Measurements from ENCODE around the gene RNF138.
"Not testable (repeated sequence)": the region's sequence is repeated elsewhere in the genome, so short reads cannot be mapped to it uniquely, and the experiment has no call there.

The RNF138 gene

GRCh38 chr18:32091724-32092421, at the start of gene RNF138:
Gene RNF138, plus strand, starts transcription at chr18:32091874. Its CDS starts 903 bp downstream, at chr18:32092777.
- peak; percentile 90 for DNase-seq

GRCh38 chr18:32042337-32042736, 49.3 kb upstream of the RNF138 start:
- no peak for DNase-seq

- DNase-seq = peak; percentile 36
Observed at GRCh38 chr18:32048507-32049091, 43.1 kb upstream of the RNF138 start.

- peak; percentile 63 for DNase-seq
Observed at GRCh38 chr18:32049393-32050171, 42.1 kb upstream of the RNF138 start.

- no peak for DNase-seq
Observed at GRCh38 chr18:32056613-32057358, 34.9 kb upstream of the RNF138 start.

- no peak for DNase-seq
Observed at GRCh38 chr18:32057624-32058165, 34.0 kb upstream of the RNF138 start.

- DNase-seq = no peak
Observed at GRCh38 chr18:32060026-32060425, 31.6 kb upstream of the RNF138 start.

- no peak for DNase-seq
Observed at GRCh38 chr18:32067375-32068167, 24.1 kb upstream of the RNF138 start.

- peak; percentile 59 for DNase-seq
Observed at GRCh38 chr18:32072321-32072720, 19.4 kb upstream of the RNF138 start.

- no peak for DNase-seq
Observed at GRCh38 chr18:32074206-32074605, 17.5 kb upstream of the RNF138 start.

GRCh38 chr18:32078845-32079244, 12.8 kb upstream of the RNF138 start:
- no peak for DNase-seq

GRCh38 chr18:32081881-32082280, 9.8 kb upstream of the RNF138 start:
- DNase-seq = no peak

GRCh38 chr18:32083781-32084180, 7.9 kb upstream of the RNF138 start:
- DNase-seq = no peak

- DNase-seq = no peak
Observed at GRCh38 chr18:32086881-32087280, 4.8 kb upstream of the RNF138 start.

GRCh38 chr18:32090831-32091230, 843 bp upstream of the RNF138 start:
- not testable (repeated sequence) for DNase-seq

- no peak for DNase-seq
Observed at GRCh38 chr18:32091325-32091723, 350 bp upstream of the RNF138 start.

- peak; percentile 99 for DNase-seq
Observed at GRCh38 chr18:32092422-32093101, 888 bp downstream of the RNF138 start.

GRCh38 chr18:32093102-32093511, 1.4 kb downstream of the RNF138 start:
- peak; percentile 62 for DNase-seq

- DNase-seq = no peak
Observed at GRCh38 chr18:32093523-32093922, 1.8 kb downstream of the RNF138 start.

GRCh38 chr18:32095192-32095899, 3.7 kb downstream of the RNF138 start:
- no peak for DNase-seq

- no peak for DNase-seq
Observed at GRCh38 chr18:32095900-32096229, 4.2 kb downstream of the RNF138 start.

Measured in CD4-positive, alpha-beta T cell treated with Interleukin-10 for 1 hour (primary cell).